GM23338 (cell line): ENCODE measurements around the gene PARP11.

Experiments
- EZH2 ChIP-seq: fragments of 200-600 bp; sonication (generic); IDR thresholded peaks from one replicate; pipeline ENCODE4 v1.8.0; 2017; ENCODE audit warnings: antibody characterized with exemption, mild to moderate bottlenecking, low read depth; ENCODE audit not compliant: unreplicated experiment
- POLR2AphosphoS5 ChIP-seq: IDR thresholded peaks from 2 replicates; pipeline ENCODE4 v1.6.1; 2016; ENCODE audit warnings: antibody characterized with exemption, low read depth
- TF ChIP-seq, protein P1 (sequence below), 2 experiments: fragments of 200-600 bp in 1 of 2; sonication (generic) in 1 of 2; conservative IDR thresholded peaks; 2 replicates each; pipeline versions ENCODE4 v1.5.1 to v1.6.1; 2016 to 2017; ENCODE audit warnings: antibody characterized with exemption in 2 of 2, low read depth in 2 of 2, mild to moderate bottlenecking in 2 of 2, moderate library complexity in 1 of 2
- TF ChIP-seq, protein P2 (sequence below): IDR thresholded peaks from one replicate; pipeline ENCODE4 v1.6.1; 2018; ENCODE audit warnings: antibody characterized with exemption; ENCODE audit not compliant: unreplicated experiment

DNA sequence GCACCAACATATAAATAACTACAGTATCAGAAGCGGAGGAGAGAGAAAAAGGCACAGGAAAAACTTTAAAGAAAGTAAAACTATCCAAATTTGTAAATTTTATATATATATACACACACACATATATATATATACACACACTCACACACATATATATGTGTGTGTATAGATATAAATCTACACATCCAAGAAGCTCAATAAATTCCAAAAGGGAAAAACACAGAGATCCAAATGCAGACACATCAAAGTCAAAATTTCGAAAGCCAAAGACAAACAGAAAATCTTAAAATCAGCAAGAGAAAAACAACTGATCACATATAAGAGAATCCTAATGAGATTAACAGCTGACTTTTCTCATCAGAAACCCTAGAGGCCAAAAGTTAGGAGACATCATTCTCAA lies 37.3 kb downstream of the PARP11 start:
- TF ChIP-seq, protein P1, sequence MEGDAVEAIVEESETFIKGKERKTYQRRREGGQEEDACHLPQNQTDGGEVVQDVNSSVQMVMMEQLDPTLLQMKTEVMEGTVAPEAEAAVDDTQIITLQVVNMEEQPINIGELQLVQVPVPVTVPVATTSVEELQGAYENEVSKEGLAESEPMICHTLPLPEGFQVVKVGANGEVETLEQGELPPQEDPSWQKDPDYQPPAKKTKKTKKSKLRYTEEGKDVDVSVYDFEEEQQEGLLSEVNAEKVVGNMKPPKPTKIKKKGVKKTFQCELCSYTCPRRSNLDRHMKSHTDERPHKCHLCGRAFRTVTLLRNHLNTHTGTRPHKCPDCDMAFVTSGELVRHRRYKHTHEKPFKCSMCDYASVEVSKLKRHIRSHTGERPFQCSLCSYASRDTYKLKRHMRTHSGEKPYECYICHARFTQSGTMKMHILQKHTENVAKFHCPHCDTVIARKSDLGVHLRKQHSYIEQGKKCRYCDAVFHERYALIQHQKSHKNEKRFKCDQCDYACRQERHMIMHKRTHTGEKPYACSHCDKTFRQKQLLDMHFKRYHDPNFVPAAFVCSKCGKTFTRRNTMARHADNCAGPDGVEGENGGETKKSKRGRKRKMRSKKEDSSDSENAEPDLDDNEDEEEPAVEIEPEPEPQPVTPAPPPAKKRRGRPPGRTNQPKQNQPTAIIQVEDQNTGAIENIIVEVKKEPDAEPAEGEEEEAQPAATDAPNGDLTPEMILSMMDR (conservative IDR thresholded peaks at IDR 0.05; ENCODE audit: low read depth in 2 of 2): no peak
- TF ChIP-seq, protein P2, sequence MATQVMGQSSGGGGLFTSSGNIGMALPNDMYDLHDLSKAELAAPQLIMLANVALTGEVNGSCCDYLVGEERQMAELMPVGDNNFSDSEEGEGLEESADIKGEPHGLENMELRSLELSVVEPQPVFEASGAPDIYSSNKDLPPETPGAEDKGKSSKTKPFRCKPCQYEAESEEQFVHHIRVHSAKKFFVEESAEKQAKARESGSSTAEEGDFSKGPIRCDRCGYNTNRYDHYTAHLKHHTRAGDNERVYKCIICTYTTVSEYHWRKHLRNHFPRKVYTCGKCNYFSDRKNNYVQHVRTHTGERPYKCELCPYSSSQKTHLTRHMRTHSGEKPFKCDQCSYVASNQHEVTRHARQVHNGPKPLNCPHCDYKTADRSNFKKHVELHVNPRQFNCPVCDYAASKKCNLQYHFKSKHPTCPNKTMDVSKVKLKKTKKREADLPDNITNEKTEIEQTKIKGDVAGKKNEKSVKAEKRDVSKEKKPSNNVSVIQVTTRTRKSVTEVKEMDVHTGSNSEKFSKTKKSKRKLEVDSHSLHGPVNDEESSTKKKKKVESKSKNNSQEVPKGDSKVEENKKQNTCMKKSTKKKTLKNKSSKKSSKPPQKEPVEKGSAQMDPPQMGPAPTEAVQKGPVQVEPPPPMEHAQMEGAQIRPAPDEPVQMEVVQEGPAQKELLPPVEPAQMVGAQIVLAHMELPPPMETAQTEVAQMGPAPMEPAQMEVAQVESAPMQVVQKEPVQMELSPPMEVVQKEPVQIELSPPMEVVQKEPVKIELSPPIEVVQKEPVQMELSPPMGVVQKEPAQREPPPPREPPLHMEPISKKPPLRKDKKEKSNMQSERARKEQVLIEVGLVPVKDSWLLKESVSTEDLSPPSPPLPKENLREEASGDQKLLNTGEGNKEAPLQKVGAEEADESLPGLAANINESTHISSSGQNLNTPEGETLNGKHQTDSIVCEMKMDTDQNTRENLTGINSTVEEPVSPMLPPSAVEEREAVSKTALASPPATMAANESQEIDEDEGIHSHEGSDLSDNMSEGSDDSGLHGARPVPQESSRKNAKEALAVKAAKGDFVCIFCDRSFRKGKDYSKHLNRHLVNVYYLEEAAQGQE: no peak
- TF ChIP-seq EZH2 (no peak), POLR2AphosphoS5 (no peak)
